ENCODE data around the gene ABHD6.
"Not testable (repeated sequence)": the region's sequence is repeated elsewhere in the genome, so short reads cannot be mapped to it uniquely, and the experiment has no call there.

ABHD6 gene

GRCh38 chr3:58218904-58219303, 18.7 kb upstream of the ABHD6 start:
- no peaks in the 10 kb centered on the region for H3K36me3 Mint-ChIP-seq (ENCODE audit: low read depth)
- no peak for DNase-seq
- H3K4me3 Mint-ChIP-seq, result no peak overlapping the region
- H3K9me3 Mint-ChIP-seq, result no peaks in the 10 kb centered on the region
- H3K27me3 Mint-ChIP-seq, result no peaks in the 10 kb centered on the region
- H3K4me1 Mint-ChIP-seq (ENCODE audit: low read depth), result peaks cover 41% of the 10 kb centered on the region
- no peak overlapping the region for H3K27ac Mint-ChIP-seq

- Mint-ChIP-seq H3K4me3 (no peak overlapping the region), H3K4me1 (ENCODE audit: low read depth) (peaks cover 13% of the 10 kb centered on the region), H3K36me3 (ENCODE audit: low read depth) (no peaks in the 10 kb centered on the region), H3K27me3 (no peaks in the 10 kb centered on the region), H3K27ac (no peak overlapping the region), H3K9me3 (no peaks in the 10 kb centered on the region)
- no peak for DNase-seq
Observed at GRCh38 chr3:58222161-58222724, 15.3 kb upstream of the ABHD6 start.

- H3K4me3 Mint-ChIP-seq, result no peak overlapping the region
- H3K27ac Mint-ChIP-seq, result no peak overlapping the region
- DNase-seq, result no peak
- no peaks in the 10 kb centered on the region for H3K36me3 Mint-ChIP-seq (ENCODE audit: low read depth)
- H3K4me1 Mint-ChIP-seq (ENCODE audit: low read depth), result peaks cover 6% of the 10 kb centered on the region
- H3K27me3 Mint-ChIP-seq, result peaks cover 7% of the 10 kb centered on the region
- H3K9me3 Mint-ChIP-seq, result no peaks in the 10 kb centered on the region
Observed at GRCh38 chr3:58223855-58224254, 13.7 kb upstream of the ABHD6 start.

GRCh38 chr3:58227933-58228332, 9.7 kb upstream of the ABHD6 start:
- H3K4me1 Mint-ChIP-seq (ENCODE audit: low read depth); H3K36me3 Mint-ChIP-seq (ENCODE audit: low read depth); H3K4me3 Mint-ChIP-seq; H3K9me3 Mint-ChIP-seq; DNase-seq; H3K27ac Mint-ChIP-seq: not testable (repeated sequence)
- H3K27me3 Mint-ChIP-seq, result peaks cover 29% of the 10 kb centered on the region

GRCh38 chr3:58230876-58231552, 6.6 kb upstream of the ABHD6 start:
- no peak for DNase-seq
- H3K9me3 Mint-ChIP-seq, result no peaks in the 10 kb centered on the region
- peaks cover 37% of the 10 kb centered on the region for H3K27me3 Mint-ChIP-seq
- H3K4me1 Mint-ChIP-seq (ENCODE audit: low read depth), result no peaks in the 10 kb centered on the region
- no peak overlapping the region for H3K27ac Mint-ChIP-seq
- no peak overlapping the region for H3K4me3 Mint-ChIP-seq
- no peaks in the 10 kb centered on the region for H3K36me3 Mint-ChIP-seq (ENCODE audit: low read depth)

GRCh38 chr3:58231666-58232065, 5.9 kb upstream of the ABHD6 start:
- peaks cover 3% of the 10 kb centered on the region for H3K4me1 Mint-ChIP-seq (ENCODE audit: low read depth)
- DNase-seq, result no peak
- H3K4me3 Mint-ChIP-seq, result no peak overlapping the region
- no peak overlapping the region for H3K27ac Mint-ChIP-seq
- no peaks in the 10 kb centered on the region for H3K9me3 Mint-ChIP-seq
- H3K27me3 Mint-ChIP-seq, result peaks cover 42% of the 10 kb centered on the region
- no peaks in the 10 kb centered on the region for H3K36me3 Mint-ChIP-seq (ENCODE audit: low read depth)

- no peak for DNase-seq
- no peak overlapping the region for H3K4me3 Mint-ChIP-seq
- H3K27ac Mint-ChIP-seq, result no peak overlapping the region
Observed at GRCh38 chr3:58234516-58234931, 3.1 kb upstream of the ABHD6 start.

GRCh38 chr3:58235970-58236369, 1.6 kb upstream of the ABHD6 start:
- no peak for DNase-seq
- no peak overlapping the region for H3K4me3 Mint-ChIP-seq
- H3K4me1 Mint-ChIP-seq (ENCODE audit: low read depth), result peaks cover 16% of the 10 kb centered on the region
- peaks cover 27% of the 10 kb centered on the region for H3K27me3 Mint-ChIP-seq
- H3K27ac Mint-ChIP-seq, result no peak overlapping the region
- H3K9me3 Mint-ChIP-seq, result no peaks in the 10 kb centered on the region
- peaks cover 6% of the 10 kb centered on the region for H3K36me3 Mint-ChIP-seq (ENCODE audit: low read depth)

More at GRCh38 chr3:58234516-58234931, 3.1 kb upstream of the ABHD6 start:
- no peaks in the 10 kb centered on the region for H3K9me3 Mint-ChIP-seq
- peaks cover 14% of the 10 kb centered on the region for H3K4me1 Mint-ChIP-seq (ENCODE audit: low read depth)
- peaks cover 32% of the 10 kb centered on the region for H3K27me3 Mint-ChIP-seq
- H3K36me3 Mint-ChIP-seq (ENCODE audit: low read depth), result peaks cover 6% of the 10 kb centered on the region

- peak overlapping the region; percentile 82 for H3K4me3 Mint-ChIP-seq
Observed at GRCh38 chr3:58236527-58237237, 910 bp upstream of the ABHD6 start.

GRCh38 chr3:58237941-58238681, 519 bp downstream of the ABHD6 start:
- Mint-ChIP-seq H3K27ac (peak overlapping the region; percentile 85), H3K27me3 (peaks cover 12% of the 10 kb centered on the region), H3K4me1 (ENCODE audit: low read depth) (peaks cover 19% of the 10 kb centered on the region), H3K4me3 (peak overlapping the region; percentile 89), H3K36me3 (ENCODE audit: low read depth) (peaks cover 6% of the 10 kb centered on the region), H3K9me3 (no peaks in the 10 kb centered on the region)
- DNase-seq, result peak; percentile 67

More at GRCh38 chr3:58236527-58237237, 910 bp upstream of the ABHD6 start:
- H3K27me3 Mint-ChIP-seq, result peaks cover 21% of the 10 kb centered on the region
- no peak for DNase-seq
- H3K36me3 Mint-ChIP-seq (ENCODE audit: low read depth), result peaks cover 6% of the 10 kb centered on the region
- peak overlapping the region; percentile 90 for H3K27ac Mint-ChIP-seq
- H3K4me1 Mint-ChIP-seq (ENCODE audit: low read depth), result peaks cover 19% of the 10 kb centered on the region
- H3K9me3 Mint-ChIP-seq, result no peaks in the 10 kb centered on the region

- Mint-ChIP-seq H3K9me3 (no peaks in the 10 kb centered on the region), H3K27ac (peak overlapping the region; percentile 85), H3K36me3 (ENCODE audit: low read depth) (peaks cover 6% of the 10 kb centered on the region), H3K4me3 (peak overlapping the region; percentile 89), H3K4me1 (ENCODE audit: low read depth) (peaks cover 19% of the 10 kb centered on the region), H3K27me3 (peaks cover 7% of the 10 kb centered on the region)
- DNase-seq, result no peak
Observed at GRCh38 chr3:58238830-58239229, 1.2 kb downstream of the ABHD6 start.

GRCh38 chr3:58241306-58242044, 3.9 kb downstream of the ABHD6 start:
- Mint-ChIP-seq H3K4me1 (ENCODE audit: low read depth) (peaks cover 17% of the 10 kb centered on the region), H3K4me3 (no peak overlapping the region), H3K36me3 (ENCODE audit: low read depth) (peaks cover 6% of the 10 kb centered on the region), H3K27me3 (peaks cover 1% of the 10 kb centered on the region), H3K9me3 (no peaks in the 10 kb centered on the region), H3K27ac (no peak overlapping the region)
- no peak for DNase-seq

- H3K4me3 Mint-ChIP-seq, result no peak overlapping the region
- H3K27me3 Mint-ChIP-seq, result no peaks in the 10 kb centered on the region
- peaks cover 6% of the 10 kb centered on the region for H3K36me3 Mint-ChIP-seq (ENCODE audit: low read depth)
- peaks cover 13% of the 10 kb centered on the region for H3K4me1 Mint-ChIP-seq (ENCODE audit: low read depth)
- H3K27ac Mint-ChIP-seq, result no peak overlapping the region
- no peak for DNase-seq
- no peaks in the 10 kb centered on the region for H3K9me3 Mint-ChIP-seq
Observed at GRCh38 chr3:58242340-58242739, 4.7 kb downstream of the ABHD6 start.

GRCh38 chr3:58242860-58243259, 5.3 kb downstream of the ABHD6 start:
- H3K4me1 Mint-ChIP-seq (ENCODE audit: low read depth), result peaks cover 13% of the 10 kb centered on the region
- not testable (repeated sequence) for H3K36me3 Mint-ChIP-seq (ENCODE audit: low read depth); H3K27me3 Mint-ChIP-seq; H3K9me3 Mint-ChIP-seq; DNase-seq; H3K27ac Mint-ChIP-seq; H3K4me3 Mint-ChIP-seq

Data from activated T-cell treated with anti-CD3 and anti-CD28 coated beads, Interleukin-2, amount 50 U/mL, for 24 hours (primary cell).